HG02943 (cell line): ENCODE results near the gene DAB2IP.

Experiments
- ATAC-seq: cut with Tn5 transposase; IDR thresholded peaks from one replicate; pipeline ENCODE4 v1.9.1; 2021; ENCODE audit warnings: mild to moderate bottlenecking, low read depth, moderate library complexity; ENCODE audit not compliant: unreplicated experiment

DAB2IP gene

DNA sequence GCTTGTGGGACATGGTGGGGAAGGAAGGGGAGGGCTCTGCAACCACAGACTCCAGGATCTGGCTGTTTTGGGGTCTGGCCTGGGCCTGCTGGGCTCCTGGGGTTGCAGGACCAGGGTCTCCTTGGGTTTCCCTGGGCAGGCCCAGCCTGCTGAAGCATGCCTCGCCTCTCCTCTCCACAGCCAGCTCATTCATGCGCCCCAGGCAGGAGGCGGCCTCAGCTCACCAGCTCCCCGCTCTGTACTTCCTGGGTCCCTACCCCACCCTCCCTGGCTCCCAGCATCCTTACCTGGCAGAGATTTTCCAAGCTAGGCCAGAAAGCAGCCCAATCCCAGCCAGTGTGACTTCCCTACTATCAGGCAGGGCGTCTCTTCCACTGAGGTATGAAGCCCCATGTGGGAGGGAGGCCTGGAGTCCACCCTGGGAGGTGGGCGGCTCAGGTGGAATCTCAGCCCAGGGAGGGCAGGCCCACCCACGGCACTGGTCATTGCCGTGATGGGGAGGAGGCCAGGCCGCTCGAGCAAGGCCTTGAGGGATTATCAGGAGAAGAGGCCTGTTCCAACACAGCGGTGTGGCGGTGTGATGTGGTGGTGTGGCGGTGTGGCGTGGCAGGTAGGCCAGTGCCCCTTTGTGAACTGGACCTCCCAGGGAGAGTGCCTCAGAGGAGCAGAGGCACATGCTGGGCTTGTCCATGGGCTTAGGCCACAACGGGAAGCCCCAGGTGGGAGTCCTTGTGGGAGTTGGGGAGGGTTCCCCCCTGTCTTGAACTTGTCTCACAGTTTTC lies 103.4 kb downstream of the DAB2IP start:
- no peak for ATAC-seq

- ATAC-seq, result no peak
These were observed 104.1 kb downstream of the DAB2IP start for GRCh38 chr9:121755581-121755980.

DNA sequence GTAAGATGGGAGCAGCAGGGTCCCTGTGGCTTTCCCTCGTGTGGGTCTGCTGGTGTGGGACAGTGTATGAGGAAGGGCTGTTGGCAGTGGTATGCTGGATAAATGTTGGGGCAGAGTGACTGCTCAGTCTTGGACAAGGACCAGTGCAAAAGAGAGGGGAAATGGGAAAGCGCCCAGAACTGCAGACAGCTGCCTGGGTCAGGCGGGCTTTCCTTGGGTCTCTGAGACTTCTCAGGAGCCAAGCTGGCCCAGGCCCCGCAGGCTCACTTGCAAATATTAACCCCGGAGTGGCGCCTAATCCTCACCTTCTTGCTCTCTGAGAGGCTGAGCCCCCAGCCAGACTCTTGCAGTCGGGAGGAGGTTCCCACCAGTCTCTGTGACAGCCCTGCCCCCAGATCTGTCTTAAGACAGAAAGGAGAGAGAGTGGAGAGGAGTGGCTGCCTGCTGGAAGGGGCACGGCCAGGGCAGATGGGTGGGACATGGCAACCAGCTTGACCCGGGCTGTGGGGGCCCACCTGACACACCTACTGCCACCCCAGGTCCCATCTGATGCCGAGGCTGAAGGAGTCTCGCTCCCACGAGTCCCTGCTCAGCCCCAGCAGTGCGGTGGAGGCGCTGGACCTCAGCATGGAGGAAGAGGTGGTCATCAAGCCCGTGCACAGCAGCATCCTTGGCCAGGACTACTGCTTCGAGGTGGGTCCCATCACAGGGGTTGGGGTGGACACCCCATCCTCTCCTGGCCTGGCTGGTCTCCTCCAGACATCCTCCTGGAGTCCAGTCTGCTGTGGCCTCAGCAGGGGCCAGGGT lies 105.2 kb downstream of the DAB2IP start:
- ATAC-seq, result no peak

GRCh38 chr9:121757281-121757585 lies 105.8 kb downstream of the DAB2IP start:
- ATAC-seq, result no peak

GRCh38 chr9:121758693-121759092 lies 107.3 kb downstream of the DAB2IP start:
- no peak for ATAC-seq

GRCh38 chr9:121759996-121760395 lies 108.6 kb downstream of the DAB2IP start:
- no peak for ATAC-seq

DNA sequence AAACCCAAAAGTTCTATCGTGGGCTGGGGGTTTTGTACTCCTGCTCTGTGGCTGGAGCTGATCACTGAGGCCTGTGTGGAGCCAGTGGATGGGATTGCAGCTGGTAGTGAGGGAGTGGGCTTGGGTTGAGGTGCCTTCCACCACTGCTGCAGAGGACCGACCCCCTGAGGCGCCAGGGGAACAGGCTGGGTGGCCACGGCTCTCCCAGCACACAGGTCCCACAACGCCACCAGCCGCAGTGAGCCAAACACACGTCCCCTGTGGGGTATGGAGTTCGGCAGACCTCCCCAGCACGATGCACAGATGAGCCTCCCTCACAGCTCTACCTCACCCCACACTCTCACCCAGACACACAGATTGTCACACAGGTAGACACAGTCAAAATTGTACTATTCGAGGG lies 109.1 kb downstream of the DAB2IP start:
- ATAC-seq, result no peak

DNA sequence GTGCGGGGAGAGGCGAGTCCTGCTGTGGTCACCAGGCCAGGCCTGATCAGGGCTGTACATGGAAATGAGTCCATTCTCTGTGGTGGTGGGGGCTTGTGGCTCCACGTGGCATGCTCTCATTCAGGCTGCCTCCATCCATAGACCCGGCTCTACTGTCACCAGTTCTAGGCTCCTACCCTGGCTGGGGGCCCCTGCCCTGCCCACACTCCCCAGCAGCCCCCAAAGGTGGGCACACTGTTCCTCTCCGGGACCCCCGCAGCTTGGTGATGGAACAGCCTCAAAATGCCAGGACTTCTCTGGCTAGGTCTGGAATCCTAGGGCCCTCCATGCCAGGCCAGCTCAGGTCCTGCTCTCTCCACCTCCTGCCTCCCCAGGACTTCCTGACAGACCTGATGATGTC lies 111.7 kb downstream of the DAB2IP start:
- ATAC-seq, result no peak

- no peak for ATAC-seq
These were observed 112.3 kb downstream of the DAB2IP start for GRCh38 chr9:121763561-121764370.

DNA sequence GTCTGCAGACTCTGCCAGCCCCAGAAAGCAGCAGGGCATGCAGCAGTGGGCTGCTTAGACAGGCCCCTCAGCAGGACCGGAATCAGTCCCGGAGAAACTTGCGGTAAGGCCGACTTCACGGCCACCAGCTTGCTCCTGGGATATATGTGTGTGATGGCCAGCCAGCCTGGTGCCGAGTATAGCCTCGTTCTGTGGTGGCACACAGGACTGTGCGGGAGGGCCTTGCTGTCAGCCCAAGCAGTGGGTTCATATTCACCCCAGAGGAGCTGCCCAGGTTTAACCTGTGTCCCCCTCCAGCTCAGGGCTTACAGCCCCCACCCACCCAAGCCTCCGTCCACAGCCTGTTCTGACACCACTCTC lies 112.9 kb downstream of the DAB2IP start:
- ATAC-seq, result no peak

GRCh38 chr9:121765021-121765950 lies 113.9 kb downstream of the DAB2IP start:
- ATAC-seq, result no peak

GRCh38 chr9:121766081-121766683 lies 114.7 kb downstream of the DAB2IP start:
- no peak for ATAC-seq

DNA sequence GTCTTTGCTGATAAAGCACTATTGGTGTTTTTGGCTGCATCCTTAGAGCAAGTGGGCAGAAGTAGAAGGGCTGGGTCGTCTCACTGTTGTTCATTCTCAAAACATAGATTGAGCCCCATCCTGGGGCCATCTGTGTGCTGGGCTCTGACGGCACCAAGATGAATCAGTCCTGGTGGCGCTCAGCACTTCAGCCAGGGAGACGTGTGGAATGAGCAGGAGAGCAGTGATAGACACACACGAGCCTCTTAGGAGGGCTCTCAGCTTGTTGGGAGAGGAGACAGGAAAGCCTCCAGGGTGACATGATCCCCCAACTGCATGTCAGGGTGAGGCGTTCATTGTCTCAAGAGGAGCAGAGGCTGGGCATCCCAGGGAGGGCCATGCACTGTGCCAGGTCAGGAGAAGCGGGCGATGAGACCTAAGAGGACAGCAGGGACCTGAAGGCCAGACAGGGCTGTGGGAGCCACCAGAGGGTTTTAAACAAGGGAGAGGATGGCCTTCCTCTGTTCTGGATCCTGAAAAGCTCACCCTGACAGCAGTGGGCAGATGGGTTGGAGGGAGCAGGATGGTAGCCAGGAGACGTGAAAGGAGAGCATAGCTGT lies 115.8 kb downstream of the DAB2IP start:
- no peak for ATAC-seq

- ATAC-seq, result no peak
These were observed 117.1 kb downstream of the DAB2IP start for GRCh38 chr9:121768416-121769015.

GRCh38 chr9:121769939-121770338 lies 118.5 kb downstream of the DAB2IP start:
- no peak for ATAC-seq

- no peak for ATAC-seq
These were observed 119.2 kb downstream of the DAB2IP start for GRCh38 chr9:121770415-121771273.

- ATAC-seq, result no peak
These were observed 120.0 kb downstream of the DAB2IP start for GRCh38 chr9:121771418-121771817.
